Body of pancreas (tissue), 4 donors: Measurements from ENCODE around the gene HLA-DRA.

Source experiments
- CTCF ChIP-seq, 7 experiments: fragments of 450-650 bp in 4 of 7; fragments of 200-600 bp in 3 of 7; sonication (generic) in 3 of 7; IDR thresholded peaks; one replicate each; pipeline ENCODE4 v1.5.1; 2016 to 2019; ENCODE audit warnings: antibody characterized with exemption in 7 of 7
- POLR2A ChIP-seq, 3 donors: fragments of 450-650 bp; IDR thresholded peaks; one replicate each; pipeline ENCODE4 v1.6.1; 2016; ENCODE audit warnings: antibody characterized with exemption in 3 of 3, mild to moderate bottlenecking in 2 of 3

DNA sequence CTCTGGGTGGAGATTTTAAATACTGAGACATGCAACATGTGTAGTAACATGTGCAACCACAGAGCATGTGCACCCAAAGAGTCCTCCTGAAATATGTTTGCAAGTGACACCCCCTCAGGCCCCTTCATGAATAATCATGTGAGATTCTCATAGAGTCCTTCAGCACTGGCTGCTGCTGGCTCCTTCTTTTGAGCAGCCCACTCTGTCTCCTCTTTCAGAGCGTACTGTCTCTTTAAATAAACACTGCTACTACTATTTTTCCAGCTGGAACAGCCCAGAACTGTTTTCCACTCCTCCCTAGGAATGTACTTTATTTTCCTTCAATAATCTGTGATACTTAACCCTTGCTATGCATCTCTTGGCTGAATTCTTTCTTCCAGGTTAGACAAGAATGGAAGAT lies 48.4 kb downstream of the HLA-DRA start:
- TF ChIP-seq CTCF (IDR thresholded peaks at IDR 0.05), result no peak
- TF ChIP-seq POLR2A (IDR thresholded peaks at IDR 0.05), result no peak
